HG03095 (cell line): ENCODE measurements around the gene CINP.
"Not testable (repeated sequence)": the region's sequence is repeated elsewhere in the genome, so short reads cannot be mapped to it uniquely, and the experiment has no call there.

ENCODE experiments used
- ATAC-seq: cut with Tn5 transposase; IDR thresholded peaks from one replicate; pipeline ENCODE4 v1.9.1; 2021; ENCODE audit warnings: moderate library complexity; ENCODE audit not compliant: unreplicated experiment

Gene CINP

GRCh38 chr14:102356280-102356679 lies 6.4 kb downstream of the CINP start:
- ATAC-seq: no peak

GRCh38 chr14:102353126-102353619 lies 9.5 kb downstream of the CINP start:
- ATAC-seq: no peak

- no peak for ATAC-seq
Measured at GRCh38 chr14:102352213-102352612, 10.5 kb downstream of the CINP start.

GRCh38 chr14:102351593-102351992 lies 11.1 kb downstream of the CINP start:
- not testable (repeated sequence) for ATAC-seq

GRCh38 chr14:102351023-102351422 lies 11.7 kb downstream of the CINP start:
- no peak for ATAC-seq

- no peak for ATAC-seq
Measured at GRCh38 chr14:102348376-102348775, 14.3 kb downstream of the CINP start.

GRCh38 chr14:102346645-102347044 lies 16.0 kb downstream of the CINP start:
- no peak for ATAC-seq

- ATAC-seq: no peak
Measured at GRCh38 chr14:102345232-102345631, 17.5 kb downstream of the CINP start.

GRCh38 chr14:102344485-102344884 lies 18.2 kb downstream of the CINP start:
- ATAC-seq: no peak

GRCh38 chr14:102344084-102344483 lies 18.6 kb downstream of the CINP start:
- ATAC-seq: no peak

GRCh38 chr14:102342238-102342637 lies 20.5 kb downstream of the CINP start:
- ATAC-seq: no peak

GRCh38 chr14:102341566-102341965 lies 21.1 kb downstream of the CINP start:
- no peak for ATAC-seq

- ATAC-seq: no peak
Measured at GRCh38 chr14:102338724-102339123, 24.0 kb downstream of the CINP start.

- no peak for ATAC-seq
Measured at GRCh38 chr14:102335163-102335562, 27.5 kb downstream of the CINP start.

- no peak for ATAC-seq
Measured at GRCh38 chr14:102333795-102334705, 28.6 kb downstream of the CINP start.

GRCh38 chr14:102333390-102333789 lies 29.3 kb downstream of the CINP start:
- no peak for ATAC-seq

GRCh38 chr14:102330806-102331205 lies 31.9 kb downstream of the CINP start:
- no peak for ATAC-seq

GRCh38 chr14:102329381-102329780 lies 33.3 kb downstream of the CINP start:
- ATAC-seq: not testable (repeated sequence)

GRCh38 chr14:102326583-102326982 lies 36.1 kb downstream of the CINP start:
- no peak for ATAC-seq

GRCh38 chr14:102325791-102326345 lies 36.8 kb downstream of the CINP start:
- no peak for ATAC-seq

- ATAC-seq: no peak
Measured at GRCh38 chr14:102323102-102323501, 39.6 kb downstream of the CINP start.
